ENCODE measurements around the gene MSMB.

MSMB gene

GRCh38 chr10:46030091-46030937 lies 15.8 kb downstream of the MSMB start, which contains the start of gene NCOA4:
Gene NCOA4, minus strand, starts transcription at chr10:46030623. Its CDS starts 13,943 bp downstream, at chr10:46016680.
- 1% methylated on average over 59 of the region's 59 CpGs for WGBS
- Histone ChIP-seq H3K9me3 (ENCODE audit: insufficient read depth, low read depth, low read length) (no peaks in the 10 kb centered on the region), H3K4me1 (ENCODE audit: insufficient read depth, low read length) (peaks cover 7% of the 10 kb centered on the region; the same call in 1 of the 2 replicates), H3K9ac (ENCODE audit: low read depth, low read length) (peak within 1 kb of the TSS; percentile 71), H3K27ac (ENCODE audit: low read depth, low read length) (peak within 1 kb of the TSS; percentile 38; the same call in 1 of the 2 replicates), H3K4me3 (ENCODE audit: low read length) (peak within 1 kb of the TSS; percentile 67), H3K27me3 (ENCODE audit: insufficient read depth, low read length) (no peaks in the 10 kb centered on the region), H3K36me3 (ENCODE audit: insufficient read depth, low read length) (no peaks in the 10 kb centered on the region)

- H3K4me1 ChIP-seq (ENCODE audit: insufficient read depth, low read length), result peaks cover 7% of the 10 kb centered on the region; the same call in 1 of the 2 replicates
- H3K36me3 ChIP-seq (ENCODE audit: insufficient read depth, low read length), result no peaks in the 10 kb centered on the region
- no peak overlapping the region for H3K27ac ChIP-seq (ENCODE audit: low read depth, low read length)
- peak overlapping the region; percentile 71 for H3K9ac ChIP-seq (ENCODE audit: low read depth, low read length)
- H3K9me3 ChIP-seq (ENCODE audit: insufficient read depth, low read depth, low read length), result no peaks in the 10 kb centered on the region
- 49% methylated on average over 6 of the region's 6 CpGs for WGBS
- peak overlapping the region; percentile 67 for H3K4me3 ChIP-seq (ENCODE audit: low read length)
- no peaks in the 10 kb centered on the region for H3K27me3 ChIP-seq (ENCODE audit: insufficient read depth, low read length)
Measured at GRCh38 chr10:46029461-46030030, 16.5 kb downstream of the MSMB start.

DNA sequence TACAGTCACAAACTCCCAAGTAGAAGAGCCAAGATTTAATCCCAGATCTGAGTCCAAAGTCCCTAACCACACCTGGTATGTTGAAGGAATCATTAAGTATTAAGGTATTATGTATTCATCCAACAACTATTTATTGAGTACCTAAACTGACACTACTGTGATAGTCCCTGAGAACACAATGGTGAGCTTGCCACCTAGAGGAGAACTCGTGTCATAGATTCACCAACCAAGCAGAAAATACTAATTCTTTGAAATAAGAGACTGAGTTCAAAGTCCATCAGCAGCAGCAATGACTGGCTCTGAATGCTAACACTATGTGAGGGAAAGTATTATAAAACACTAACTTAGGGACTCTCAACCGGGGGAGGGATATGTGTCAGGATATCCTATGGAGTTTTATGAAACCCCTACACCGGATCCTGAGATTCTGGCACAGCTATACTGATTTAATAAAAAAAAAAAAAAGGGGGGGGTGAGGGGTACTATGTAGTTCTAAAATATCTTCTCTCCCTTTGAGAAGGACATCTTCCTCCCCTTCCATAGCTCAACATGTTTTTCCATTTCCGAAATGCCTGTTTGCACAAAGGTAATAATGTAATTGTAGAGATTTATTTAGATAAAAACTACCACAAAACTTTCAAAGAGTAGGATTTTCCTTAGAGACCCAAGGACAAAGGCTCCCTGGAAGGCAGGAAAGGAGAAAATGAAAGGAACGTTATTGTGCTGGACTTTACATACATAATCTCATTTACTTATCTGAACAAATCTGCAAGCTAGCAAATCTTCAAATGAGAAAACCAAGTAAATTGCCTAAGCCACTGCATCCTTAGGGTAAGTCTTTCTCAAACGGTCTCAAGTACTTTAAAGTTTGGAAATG lies 17.2 kb downstream of the MSMB start:
- H3K36me3 ChIP-seq (ENCODE audit: insufficient read depth, low read length), result no peaks in the 10 kb centered on the region
- 21% methylated on average over 3 of the region's 6 CpGs for WGBS
- H3K4me3 ChIP-seq (ENCODE audit: low read length), result peak overlapping the region; percentile 67
- H3K9me3 ChIP-seq (ENCODE audit: insufficient read depth, low read depth, low read length), result no peaks in the 10 kb centered on the region
- no peaks in the 10 kb centered on the region for H3K27me3 ChIP-seq (ENCODE audit: insufficient read depth, low read length)
- H3K9ac ChIP-seq (ENCODE audit: low read depth, low read length), result no peak overlapping the region; the same call in 1 of the 2 replicates
- peaks cover 7% of the 10 kb centered on the region; the same call in 1 of the 2 replicates for H3K4me1 ChIP-seq (ENCODE audit: insufficient read depth, low read length)
- no peak overlapping the region for H3K27ac ChIP-seq (ENCODE audit: low read depth, low read length)

GRCh38 chr10:46026106-46026505 lies 20.0 kb downstream of the MSMB start:
- Histone ChIP-seq H3K27me3 (ENCODE audit: insufficient read depth, low read length) (no peaks in the 10 kb centered on the region), H3K36me3 (ENCODE audit: insufficient read depth, low read length) (no peaks in the 10 kb centered on the region), H3K27ac (ENCODE audit: low read depth, low read length) (no peak overlapping the region), H3K9ac (ENCODE audit: low read depth, low read length) (no peak overlapping the region), H3K4me3 (ENCODE audit: low read length) (no peak overlapping the region), H3K9me3 (ENCODE audit: insufficient read depth, low read depth, low read length) (no peaks in the 10 kb centered on the region), H3K4me1 (ENCODE audit: insufficient read depth, low read length) (peaks cover 12% of the 10 kb centered on the region; the same call in 1 of the 2 replicates)

DNA sequence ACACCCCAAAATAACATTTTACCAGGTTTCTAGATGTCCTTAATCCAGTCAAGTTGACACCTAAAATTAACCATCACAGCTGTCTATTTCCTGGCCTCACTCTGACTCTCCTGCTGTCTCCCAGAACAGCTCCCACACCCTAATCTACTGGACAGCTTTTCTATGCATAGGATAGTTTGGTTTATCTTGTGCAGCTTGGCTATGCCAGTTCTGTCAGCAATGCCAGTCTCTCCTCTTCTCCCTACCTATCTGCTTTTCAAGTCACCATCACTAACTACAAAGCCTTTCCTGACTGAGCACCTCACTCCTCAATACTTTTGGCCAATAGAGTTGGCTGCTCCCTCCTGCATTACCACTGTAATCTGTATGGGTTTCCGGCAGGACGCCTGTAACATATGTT lies 20.7 kb downstream of the MSMB start:
- no peaks in the 10 kb centered on the region for H3K27me3 ChIP-seq (ENCODE audit: insufficient read depth, low read length)
- no peak overlapping the region for H3K27ac ChIP-seq (ENCODE audit: low read depth, low read length)
- H3K9me3 ChIP-seq (ENCODE audit: insufficient read depth, low read depth, low read length), result no peaks in the 10 kb centered on the region
- no peak overlapping the region for H3K9ac ChIP-seq (ENCODE audit: low read depth, low read length)
- 84% methylated on average over 2 of the region's 2 CpGs for WGBS
- H3K4me3 ChIP-seq (ENCODE audit: low read length), result no peak overlapping the region
- peaks cover 19% of the 10 kb centered on the region; the same call in 1 of the 2 replicates for H3K4me1 ChIP-seq (ENCODE audit: insufficient read depth, low read length)
- H3K36me3 ChIP-seq (ENCODE audit: insufficient read depth, low read length), result no peaks in the 10 kb centered on the region

- no peak overlapping the region for H3K27ac ChIP-seq (ENCODE audit: low read depth, low read length)
- peaks cover 24% of the 10 kb centered on the region for H3K4me1 ChIP-seq (ENCODE audit: insufficient read depth, low read length)
- H3K9me3 ChIP-seq (ENCODE audit: insufficient read depth, low read depth, low read length), result no peaks in the 10 kb centered on the region
- no peaks in the 10 kb centered on the region for H3K36me3 ChIP-seq (ENCODE audit: insufficient read depth, low read length)
- no peaks in the 10 kb centered on the region for H3K27me3 ChIP-seq (ENCODE audit: insufficient read depth, low read length)
- H3K4me3 ChIP-seq (ENCODE audit: low read length), result no peak overlapping the region
- H3K9ac ChIP-seq (ENCODE audit: low read depth, low read length), result no peak overlapping the region
Measured at GRCh38 chr10:46024948-46025347, 21.1 kb downstream of the MSMB start.

GRCh38 chr10:46022978-46023702 lies 22.9 kb downstream of the MSMB start:
- Histone ChIP-seq H3K4me1 (ENCODE audit: insufficient read depth, low read length) (peaks cover 17% of the 10 kb centered on the region), H3K9ac (ENCODE audit: low read depth, low read length) (peak overlapping the region; percentile 61), H3K9me3 (ENCODE audit: insufficient read depth, low read depth, low read length) (no peaks in the 10 kb centered on the region), H3K4me3 (ENCODE audit: low read length) (peak overlapping the region; percentile 60), H3K27ac (ENCODE audit: low read depth, low read length) (peak overlapping the region; percentile 49), H3K27me3 (ENCODE audit: insufficient read depth, low read length) (no peaks in the 10 kb centered on the region), H3K36me3 (ENCODE audit: insufficient read depth, low read length) (no peaks in the 10 kb centered on the region; the same call in 1 of the 2 replicates)
- 1% methylated on average over 49 of the region's 49 CpGs for WGBS

DNA sequence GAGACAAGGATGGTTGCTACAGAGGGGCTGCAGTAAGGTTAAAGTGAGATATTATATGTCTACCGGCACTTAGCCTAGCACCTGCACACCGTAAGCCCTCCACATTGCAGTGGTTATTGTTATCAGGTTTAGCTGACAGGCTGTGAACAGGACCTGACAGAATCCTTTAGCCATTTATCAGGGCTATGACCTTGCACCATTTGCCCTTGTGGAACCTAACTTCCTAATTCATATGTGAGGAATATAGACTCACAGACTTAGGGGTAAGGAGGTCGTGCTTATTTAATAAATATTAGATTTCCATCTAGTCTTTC lies 25.8 kb downstream of the MSMB start:
- Histone ChIP-seq H3K4me1 (ENCODE audit: insufficient read depth, low read length) (peaks cover 17% of the 10 kb centered on the region), H3K9ac (ENCODE audit: low read depth, low read length) (no peak overlapping the region), H3K27me3 (ENCODE audit: insufficient read depth, low read length) (no peaks in the 10 kb centered on the region), H3K27ac (ENCODE audit: low read depth, low read length) (no peak overlapping the region), H3K36me3 (ENCODE audit: insufficient read depth, low read length) (peaks cover 14% of the 10 kb centered on the region; the same call in 1 of the 2 replicates), H3K9me3 (ENCODE audit: insufficient read depth, low read depth, low read length) (no peaks in the 10 kb centered on the region), H3K4me3 (ENCODE audit: low read length) (no peak overlapping the region)
- WGBS, result 96% methylated on average over 2 of the region's 3 CpGs

DNA sequence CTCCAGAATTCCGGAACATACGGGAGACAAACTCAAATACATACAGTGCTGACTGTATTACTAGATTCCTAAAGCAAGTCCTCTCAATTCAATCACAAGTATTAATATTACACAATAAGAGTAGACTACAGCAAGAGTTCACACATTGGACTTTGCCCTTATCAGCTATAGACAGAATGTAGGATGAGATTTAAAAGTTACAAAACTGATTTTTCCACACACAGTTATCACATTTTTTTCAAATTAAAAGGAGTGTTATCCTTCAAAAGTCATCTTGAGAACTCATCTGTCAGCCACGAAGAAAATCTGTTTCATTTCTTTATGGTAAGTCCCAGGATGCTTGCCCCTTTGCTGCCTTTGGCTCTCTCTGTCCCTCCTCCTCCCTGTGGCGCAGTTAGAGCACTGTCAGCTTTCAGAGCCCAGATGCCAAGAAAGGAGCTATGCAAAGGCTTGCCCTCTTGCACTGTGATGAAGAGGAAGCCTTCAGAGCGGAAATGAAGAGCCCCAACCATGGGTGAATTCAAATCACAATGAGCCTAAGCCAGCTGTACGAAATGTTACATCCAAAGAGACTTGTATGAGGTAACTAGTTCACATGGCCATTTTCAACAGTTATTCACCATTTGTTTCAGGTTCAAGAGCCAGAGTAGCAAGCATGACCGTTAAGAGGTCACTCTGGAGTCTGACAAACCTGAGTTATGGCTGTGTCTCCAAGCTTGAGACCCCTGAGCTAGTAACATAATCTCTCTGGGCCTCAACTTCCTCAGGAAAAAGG lies 26.3 kb downstream of the MSMB start:
- Histone ChIP-seq H3K4me3 (ENCODE audit: low read length) (no peak overlapping the region), H3K9ac (ENCODE audit: low read depth, low read length) (no peak overlapping the region), H3K27ac (ENCODE audit: low read depth, low read length) (no peak overlapping the region), H3K36me3 (ENCODE audit: insufficient read depth, low read length) (peaks cover 18% of the 10 kb centered on the region), H3K9me3 (ENCODE audit: insufficient read depth, low read depth, low read length) (no peaks in the 10 kb centered on the region), H3K4me1 (ENCODE audit: insufficient read depth, low read length) (peaks cover 17% of the 10 kb centered on the region), H3K27me3 (ENCODE audit: insufficient read depth, low read length) (no peaks in the 10 kb centered on the region)
- WGBS, result 86% methylated on average over 7 of the region's 7 CpGs

GRCh38 chr10:46019177-46019528 lies 26.9 kb downstream of the MSMB start:
- H3K9ac ChIP-seq (ENCODE audit: low read depth, low read length), result no peak overlapping the region
- no peak overlapping the region for H3K4me3 ChIP-seq (ENCODE audit: low read length)
- no peaks in the 10 kb centered on the region for H3K9me3 ChIP-seq (ENCODE audit: insufficient read depth, low read depth, low read length)
- WGBS, result 93% methylated on average over 3 of the region's 3 CpGs
- peaks cover 17% of the 10 kb centered on the region for H3K4me1 ChIP-seq (ENCODE audit: insufficient read depth, low read length)
- H3K27me3 ChIP-seq (ENCODE audit: insufficient read depth, low read length), result no peaks in the 10 kb centered on the region
- H3K27ac ChIP-seq (ENCODE audit: low read depth, low read length), result no peak overlapping the region
- H3K36me3 ChIP-seq (ENCODE audit: insufficient read depth, low read length), result peaks cover 24% of the 10 kb centered on the region
